22Rv1 (cell line): ENCODE results near the gene ATOH1.

ENCODE experiments used
- H3K27ac ChIP-seq: fragments of 450-650 bp; 2 replicates; pipeline ENCODE4 v1.5.1; 2017
- ZFX ChIP-seq: fragments of 450-650 bp; IDR thresholded peaks from 2 replicates; pipeline ENCODE4 v1.6.1; 2017; ENCODE audit warnings: antibody characterized with exemption, borderline replicate concordance
- TF ChIP-seq, protein P1 (sequence below): fragments of 450-650 bp; IDR thresholded peaks from 2 replicates; pipeline ENCODE4 v1.5.1; 2017; ENCODE audit warnings: mild to moderate bottlenecking

The ATOH1 gene

DNA sequence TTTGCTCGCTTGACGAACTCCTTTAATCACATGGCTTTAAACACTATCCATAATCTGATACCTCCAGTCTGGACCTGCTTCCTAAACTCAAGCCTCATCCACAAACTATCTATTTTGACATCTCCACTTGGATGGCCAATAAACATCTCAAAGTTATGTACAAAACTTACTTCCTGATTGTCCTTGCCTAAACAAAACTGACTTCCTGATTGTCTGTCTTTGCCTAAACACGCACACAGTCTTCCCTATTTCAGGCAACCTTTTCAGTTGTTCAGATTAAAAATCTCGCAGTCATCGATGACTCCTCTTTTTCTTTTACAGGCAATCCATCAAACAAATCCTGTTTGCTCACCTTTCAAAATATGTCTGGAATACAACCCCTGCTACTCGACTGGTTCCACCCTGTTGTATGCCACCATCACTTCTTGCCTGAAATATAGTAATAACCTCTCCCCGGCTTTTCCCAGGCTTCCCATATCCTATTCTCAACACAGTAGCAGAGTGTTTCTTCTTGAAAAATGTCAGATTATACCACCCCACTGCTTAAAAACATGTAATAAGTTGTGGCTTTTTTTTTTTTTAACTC lies 39.0 kb downstream of the ATOH1 start:
- H3K27ac ChIP-seq: no peak overlapping the region
- no peak for TF ChIP-seq ZFX
- TF ChIP-seq, protein P1, sequence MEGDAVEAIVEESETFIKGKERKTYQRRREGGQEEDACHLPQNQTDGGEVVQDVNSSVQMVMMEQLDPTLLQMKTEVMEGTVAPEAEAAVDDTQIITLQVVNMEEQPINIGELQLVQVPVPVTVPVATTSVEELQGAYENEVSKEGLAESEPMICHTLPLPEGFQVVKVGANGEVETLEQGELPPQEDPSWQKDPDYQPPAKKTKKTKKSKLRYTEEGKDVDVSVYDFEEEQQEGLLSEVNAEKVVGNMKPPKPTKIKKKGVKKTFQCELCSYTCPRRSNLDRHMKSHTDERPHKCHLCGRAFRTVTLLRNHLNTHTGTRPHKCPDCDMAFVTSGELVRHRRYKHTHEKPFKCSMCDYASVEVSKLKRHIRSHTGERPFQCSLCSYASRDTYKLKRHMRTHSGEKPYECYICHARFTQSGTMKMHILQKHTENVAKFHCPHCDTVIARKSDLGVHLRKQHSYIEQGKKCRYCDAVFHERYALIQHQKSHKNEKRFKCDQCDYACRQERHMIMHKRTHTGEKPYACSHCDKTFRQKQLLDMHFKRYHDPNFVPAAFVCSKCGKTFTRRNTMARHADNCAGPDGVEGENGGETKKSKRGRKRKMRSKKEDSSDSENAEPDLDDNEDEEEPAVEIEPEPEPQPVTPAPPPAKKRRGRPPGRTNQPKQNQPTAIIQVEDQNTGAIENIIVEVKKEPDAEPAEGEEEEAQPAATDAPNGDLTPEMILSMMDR: no peak

DNA sequence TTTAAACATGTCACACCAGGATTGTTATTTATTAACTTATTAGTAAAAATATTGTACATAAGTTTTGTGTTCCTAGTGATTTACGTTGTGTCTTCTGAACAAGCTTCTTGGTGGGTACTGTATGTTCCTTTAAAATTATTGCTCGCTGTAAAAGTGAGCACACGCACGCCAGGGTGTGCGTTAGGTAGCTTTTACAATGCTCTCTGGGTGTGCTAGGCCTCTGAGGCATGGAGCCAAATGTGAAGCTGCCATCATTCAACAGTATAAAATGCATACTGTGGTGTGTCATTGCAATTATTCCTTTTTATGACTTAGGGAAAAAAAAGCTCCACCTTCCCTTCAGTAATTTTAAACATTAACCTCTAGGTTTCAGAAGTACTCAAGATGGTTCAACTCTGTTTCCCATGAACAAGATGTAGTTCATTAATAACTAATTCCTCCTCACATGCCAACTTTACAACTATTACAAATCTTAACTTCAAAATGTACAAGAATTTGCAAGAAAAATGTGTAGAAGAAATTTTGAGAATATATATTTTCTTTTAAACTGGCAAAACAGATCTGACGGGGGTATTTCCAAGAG lies 42.4 kb downstream of the ATOH1 start:
- TF ChIP-seq ZFX: no peak
- TF ChIP-seq, protein P1: no peak
- H3K27ac ChIP-seq: peak overlapping the region; percentile 22; the same call in 1 of the 2 replicates

DNA sequence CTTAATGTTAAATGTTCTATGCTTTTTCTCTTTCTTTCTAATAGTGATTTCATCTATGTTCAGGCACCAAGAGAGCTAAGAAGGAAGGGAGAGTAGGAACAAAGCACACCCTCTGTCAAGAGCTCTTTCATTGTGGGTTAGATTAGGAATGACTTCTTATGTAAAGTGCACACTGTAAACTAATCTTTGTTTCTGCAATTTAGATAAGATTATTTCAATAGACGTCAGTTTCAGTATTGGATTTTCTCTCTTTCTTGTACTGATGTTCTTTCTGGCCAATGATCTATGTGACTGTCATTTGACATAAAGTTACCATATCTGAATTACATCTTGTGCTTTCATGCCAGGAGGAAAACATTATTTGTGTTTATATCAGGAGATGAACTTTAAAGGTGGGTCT lies 48.2 kb downstream of the ATOH1 start:
- no peak for TF ChIP-seq ZFX
- TF ChIP-seq, protein P1: no peak
- H3K27ac ChIP-seq: no peak overlapping the region; the same call in 1 of the 2 replicates

DNA sequence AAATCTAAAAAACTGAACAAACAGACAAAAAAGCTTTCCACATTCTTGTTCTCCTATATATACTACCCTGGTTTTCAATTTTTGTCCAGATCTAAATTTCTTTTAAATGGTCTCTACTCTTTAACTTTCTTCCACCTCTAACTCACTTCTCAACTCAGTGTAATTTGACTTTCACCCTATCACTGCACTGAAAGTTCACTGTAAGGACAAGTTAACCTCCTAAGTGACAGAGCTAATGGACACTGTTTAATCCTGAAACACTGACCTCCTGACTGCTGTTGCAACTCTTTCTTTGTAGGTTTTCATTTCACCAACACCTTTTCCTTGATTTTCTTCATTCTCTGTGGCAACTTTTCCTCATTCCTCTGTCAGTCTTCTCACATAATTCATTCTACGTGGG lies 50.0 kb downstream of the ATOH1 start:
- no peak for TF ChIP-seq ZFX
- TF ChIP-seq, protein P1: no peak
- H3K27ac ChIP-seq: no peak overlapping the region

DNA sequence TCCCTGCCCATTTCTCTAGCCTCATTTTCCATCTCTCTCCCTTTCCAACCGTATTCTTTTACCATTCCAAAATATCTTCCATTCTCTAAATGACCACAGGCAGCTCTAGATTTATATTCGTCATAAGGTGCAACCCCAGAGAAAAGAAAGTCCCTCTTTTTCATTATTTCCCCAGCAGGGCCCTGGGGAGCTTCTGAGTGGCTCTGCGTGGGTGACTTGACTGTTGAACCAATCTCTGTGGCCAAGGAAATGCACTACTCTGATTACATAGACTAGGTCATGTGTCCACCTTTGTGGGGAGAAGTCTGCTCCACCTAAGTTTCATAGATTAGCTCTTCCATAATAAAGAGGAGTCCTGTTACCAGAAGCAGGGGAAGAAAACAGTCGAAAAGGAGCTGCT lies 51.4 kb downstream of the ATOH1 start:
- TF ChIP-seq ZFX: no peak
- TF ChIP-seq, protein P1: no peak
- H3K27ac ChIP-seq: no peak overlapping the region
